Testis (tissue), 2 donors: Measurements from ENCODE around the gene CD244.

Experiments used
- CTCF ChIP-seq, 3 experiments: fragments of 450-650 bp in 2 of 3; fragments of 200-600 bp in 1 of 3; sonication (generic) in 1 of 3; IDR thresholded peaks; one replicate each; pipeline ENCODE4 v1.5.1; 2016 to 2019; ENCODE audit warnings: antibody characterized with exemption in 3 of 3, mild to moderate bottlenecking in 2 of 3, moderate library complexity in 1 of 3
- POLR2A ChIP-seq: fragments of 450-650 bp; IDR thresholded peaks from one replicate; pipeline ENCODE4 v1.6.1; 2017; ENCODE audit warnings: antibody characterized with exemption, mild to moderate bottlenecking, moderate library complexity

- TF ChIP-seq CTCF (IDR thresholded peaks at IDR 0.05) (no peak), POLR2A (no peak)
Observed at GRCh38 chr1:160858097-160858496, 4.6 kb downstream of the CD244 start.
